PC-9 (cell line): ENCODE results near the gene DLEU7. TPM values are rescaled to one million over a fixed set of nuclear protein-coding genes. Genes with fewer than 3 reads are reported as not detected.

Experiments
- BruUV-seq: library from RNA; stranded (reverse); fragments of 400-500 nt; replicated peaks from 2 replicates; lab custom pipeline; 2021; lab: Mats Ljungman, UMichigan
- CTCF ChIA-PET: fragments of 300-600 bp; sonication (Branson Sonifier 250); formaldehyde crosslinking; loops from one replicate; lab custom pipeline; 2022; ENCODE audit warnings: antibody characterized with exemption; lab: Charles Lee
- POLR2A ChIA-PET: fragments of 300-600 bp; sonication (Branson Sonifier 250); formaldehyde crosslinking; loops from one replicate; lab custom pipeline; 2022; ENCODE audit warnings: antibody characterized with exemption; ENCODE audit not compliant: unreplicated experiment; lab: Charles Lee
- DNase-seq, 2 experiments: peaks; one replicate each; pipeline versions ENCODE4 v3.0.0 to v3.0.0-alpha.2; 2015 to 2022; ENCODE audit warnings: mixed read lengths in 1 of 2
- H2AFZ ChIP-seq: fragments of 200-600 bp; sonication (generic); 2 replicates; pipeline ENCODE4 v1.8.1; 2017; ENCODE audit warnings: antibody characterized with exemption
- H3F3A ChIP-seq: fragments of 200-600 bp; sonication (generic); 2 replicates; pipeline ENCODE4 v1.8.1; 2017; ENCODE audit warnings: antibody characterized with exemption, mild to moderate bottlenecking, low read depth; ENCODE audit not compliant: insufficient read depth
- H3K27ac ChIP-seq: fragments of 200-600 bp; sonication (generic); 2 replicates; pipeline ENCODE4 v1.6.1; 2016; ENCODE audit warnings: mixed run types
- H3K27me3 ChIP-seq: fragments of 200-600 bp; sonication (generic); 2 replicates; pipeline ENCODE4 v1.6.1; 2016; ENCODE audit warnings: low read depth, mixed run types; ENCODE audit not compliant: insufficient read depth
- H3K36me3 ChIP-seq: fragments of 200-600 bp; sonication (generic); 2 replicates; pipeline ENCODE4 v1.6.1; 2016; ENCODE audit warnings: low read depth, mixed run types
- H3K4me1 ChIP-seq: fragments of 200-600 bp; sonication (generic); replicated peaks from 2 replicates; pipeline ENCODE4 v1.6.1; 2016; ENCODE audit warnings: mixed run types; ENCODE audit not compliant: insufficient read depth
- H3K4me2 ChIP-seq: fragments of 200-600 bp; sonication (generic); 2 replicates; pipeline ENCODE4 v1.6.1; 2017; ENCODE audit warnings: mixed run types
- H3K4me3 ChIP-seq: fragments of 200-600 bp; sonication (generic); 2 replicates; pipeline ENCODE4 v1.6.1; 2016; ENCODE audit warnings: mixed run types
- H3K79me2 ChIP-seq: fragments of 200-600 bp; sonication (generic); 2 replicates; pipeline ENCODE4 v1.6.1; 2017; ENCODE audit warnings: low read depth, mixed run types
- H3K9me2 ChIP-seq: fragments of 200-600 bp; sonication (generic); 2 replicates; pipeline ENCODE4 v1.8.1; 2017; ENCODE audit warnings: mild to moderate bottlenecking; ENCODE audit not compliant: insufficient read depth
- H3K9me3 ChIP-seq: fragments of 200-600 bp; sonication (generic); 2 replicates; pipeline ENCODE4 v1.8.1; 2016; ENCODE audit warnings: low read depth; ENCODE audit not compliant: insufficient read depth
- H4K20me1 ChIP-seq: fragments of 200-600 bp; sonication (generic); 2 replicates; pipeline ENCODE4 v1.8.1; 2017; ENCODE audit not compliant: insufficient read depth
- EZH2 ChIP-seq: fragments of 200-600 bp; sonication (generic); IDR thresholded peaks from 2 replicates; pipeline ENCODE4 v1.8.0; 2017; ENCODE audit warnings: antibody characterized with exemption, low read depth
- intact Hi-C: fragments of 100-400 bp; cut with micrococcal nuclease; formaldehyde crosslinking; loops from one replicate; pipeline ENCODE4 v1.10.0; 2022; ENCODE audit not compliant: unreplicated experiment
- total RNA-seq: library from RNA; stranded (reverse); gene quantifications from 2 replicates; pipeline ENCODE4 v1.2.3, GENCODE V29; 2021
- TF ChIP-seq, protein P1 (sequence below): fragments of 200-600 bp; sonication (generic); conservative IDR thresholded peaks from 2 replicates; pipeline ENCODE4 v1.6.1; 2017; ENCODE audit warnings: mixed run types, antibody characterized with exemption, mild to moderate bottlenecking, moderate library complexity

DLEU7 gene
- total RNA-seq, 1 experiment from 2014 or later, result not detected

DNA sequence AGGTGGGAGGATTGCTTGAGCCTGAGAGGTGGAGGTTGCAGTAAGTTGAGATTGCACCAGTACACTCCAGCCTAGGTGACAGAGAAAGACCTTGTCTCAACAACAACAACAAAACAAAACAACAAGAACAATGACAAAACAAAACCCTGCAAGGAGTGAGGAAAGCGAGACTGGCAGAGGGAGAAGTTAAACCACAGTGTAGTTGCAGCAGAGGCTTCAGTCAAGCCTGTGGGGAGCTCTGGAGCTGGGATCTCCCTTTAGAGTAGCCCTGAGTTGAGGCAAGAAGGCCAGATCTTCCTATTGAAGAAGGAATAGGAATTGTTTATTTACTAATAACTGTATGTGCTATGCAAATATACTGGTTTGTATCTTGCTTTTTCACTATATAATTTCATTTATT lies 40.8 kb upstream of the DLEU7 start:
- Histone ChIP-seq H3F3A (no peaks in the 10 kb centered on the region), H3K9me3 (no peaks in the 10 kb centered on the region), H3K79me2 (no peaks in the 10 kb centered on the region), H3K27ac (no peak overlapping the region), H3K4me1 (no peaks in the 10 kb centered on the region), H3K4me2 (no peak overlapping the region), H3K36me3 (no peaks in the 10 kb centered on the region), H4K20me1 (no peaks in the 10 kb centered on the region), H3K27me3 (no peaks in the 10 kb centered on the region), H2AFZ (no peak overlapping the region), H3K9me2 (peaks cover 2% of the 10 kb centered on the region; the same call in 1 of the 2 replicates), H3K4me3 (no peak overlapping the region)
- intact Hi-C loops, result no loop called here
- ChIA-PET CTCF (no interaction called here), POLR2A (no interaction called here)
- no peak for DNase-seq
- no TSS peak for BruUV-seq
- no peak for TF ChIP-seq EZH2
- TF ChIP-seq, protein P1, sequence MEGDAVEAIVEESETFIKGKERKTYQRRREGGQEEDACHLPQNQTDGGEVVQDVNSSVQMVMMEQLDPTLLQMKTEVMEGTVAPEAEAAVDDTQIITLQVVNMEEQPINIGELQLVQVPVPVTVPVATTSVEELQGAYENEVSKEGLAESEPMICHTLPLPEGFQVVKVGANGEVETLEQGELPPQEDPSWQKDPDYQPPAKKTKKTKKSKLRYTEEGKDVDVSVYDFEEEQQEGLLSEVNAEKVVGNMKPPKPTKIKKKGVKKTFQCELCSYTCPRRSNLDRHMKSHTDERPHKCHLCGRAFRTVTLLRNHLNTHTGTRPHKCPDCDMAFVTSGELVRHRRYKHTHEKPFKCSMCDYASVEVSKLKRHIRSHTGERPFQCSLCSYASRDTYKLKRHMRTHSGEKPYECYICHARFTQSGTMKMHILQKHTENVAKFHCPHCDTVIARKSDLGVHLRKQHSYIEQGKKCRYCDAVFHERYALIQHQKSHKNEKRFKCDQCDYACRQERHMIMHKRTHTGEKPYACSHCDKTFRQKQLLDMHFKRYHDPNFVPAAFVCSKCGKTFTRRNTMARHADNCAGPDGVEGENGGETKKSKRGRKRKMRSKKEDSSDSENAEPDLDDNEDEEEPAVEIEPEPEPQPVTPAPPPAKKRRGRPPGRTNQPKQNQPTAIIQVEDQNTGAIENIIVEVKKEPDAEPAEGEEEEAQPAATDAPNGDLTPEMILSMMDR, result no peak

DNA sequence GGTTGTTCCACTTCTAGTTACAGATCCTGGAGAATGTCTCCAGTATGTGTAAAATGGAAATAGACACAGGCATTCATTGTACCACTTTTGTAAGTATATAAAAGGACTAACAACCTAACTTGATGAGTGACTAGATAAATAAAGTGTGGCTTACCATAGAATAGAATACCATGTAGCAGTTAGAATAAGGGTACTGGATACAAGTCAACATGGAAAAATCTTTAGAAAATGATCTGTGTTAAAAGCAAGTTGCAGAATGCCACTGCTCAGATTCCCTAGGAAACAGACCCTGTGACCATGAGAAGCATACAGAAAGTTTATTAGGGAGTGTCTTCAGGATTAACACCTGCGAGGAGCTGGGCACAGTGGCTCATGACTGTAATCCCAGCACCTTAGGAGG lies 40.2 kb upstream of the DLEU7 start:
- H3K36me3 ChIP-seq, result no peaks in the 10 kb centered on the region
- no peaks in the 10 kb centered on the region for H4K20me1 ChIP-seq
- intact Hi-C loops, result no loop called here
- no TSS peak for BruUV-seq
- no peaks in the 10 kb centered on the region for H3K4me1 ChIP-seq
- no peak for DNase-seq
- H3K27me3 ChIP-seq, result no peaks in the 10 kb centered on the region
- H3K4me2 ChIP-seq, result no peak overlapping the region
- TF ChIP-seq, protein P1, result no peak
- no peak for TF ChIP-seq EZH2
- H3K79me2 ChIP-seq, result no peaks in the 10 kb centered on the region
- H3K27ac ChIP-seq, result no peak overlapping the region
- H3K4me3 ChIP-seq, result no peak overlapping the region
- POLR2A ChIA-PET, result no interaction called here
- H3K9me2 ChIP-seq, result peaks cover 3% of the 10 kb centered on the region; the same call in 1 of the 2 replicates
- no peaks in the 10 kb centered on the region for H3F3A ChIP-seq
- CTCF ChIA-PET, result no interaction called here
- H3K9me3 ChIP-seq, result no peaks in the 10 kb centered on the region
- H2AFZ ChIP-seq, result no peak overlapping the region

GRCh38 chr13:50882816-50883435 lies 39.4 kb upstream of the DLEU7 start:
- Histone ChIP-seq H3K27ac (no peak overlapping the region), H3K27me3 (no peaks in the 10 kb centered on the region), H3K4me3 (no peak overlapping the region), H3F3A (no peaks in the 10 kb centered on the region), H3K9me3 (no peaks in the 10 kb centered on the region), H3K79me2 (no peaks in the 10 kb centered on the region), H3K4me1 (no peaks in the 10 kb centered on the region), H2AFZ (no peak overlapping the region), H3K9me2 (peaks cover 3% of the 10 kb centered on the region; the same call in 1 of the 2 replicates), H3K4me2 (no peak overlapping the region), H3K36me3 (no peaks in the 10 kb centered on the region), H4K20me1 (no peaks in the 10 kb centered on the region)
- BruUV-seq, result no TSS peak
- ChIA-PET POLR2A (no interaction called here), CTCF (no interaction called here)
- TF ChIP-seq, protein P1, result no peak
- TF ChIP-seq EZH2, result no peak
- DNase-seq, result no peak
- intact Hi-C loops, result no loop called here
